ENCODE measurements around the gene CD164L2.

GRCh38 chr1:27430903-27431600, 47.9 kb upstream of the CD164L2 start:
- TF ChIP-seq CTCF (conservative IDR thresholded peaks at IDR 0.05; ENCODE audit: low read length): no peak
- no peak for TF ChIP-seq EZH2phosphoT487 (IDR thresholded peaks at IDR 0.05; ENCODE audit: borderline replicate concordance)

Measured in Loucy (cell line).